Ovary (tissue), 9 donors: ENCODE data around the gene GPR107. TPM values are rescaled to one million over a fixed set of nuclear protein-coding genes. Genes with fewer than 3 reads are reported as not detected.

Source experiments
- DNase-seq, 5 donors: peaks; one replicate each; pipeline ENCODE4 v3.0.0-alpha.2; 2019 to 2020
- H3K27ac ChIP-seq, 2 donors: fragments of 200-600 bp; one replicate each; pipeline versions ENCODE4 v1.5.1 to v1.8.0; 2019 to 2022
- H3K27me3 ChIP-seq: fragments of 200-600 bp; one replicate; pipeline ENCODE4 v1.8.0; 2022
- H3K36me3 ChIP-seq: fragments of 200-600 bp; sonication (generic); one replicate; pipeline ENCODE4 v1.5.1; 2019
- H3K4me1 ChIP-seq: one replicate; pipeline ENCODE4 v1.8.1; 2013; ENCODE audit warnings: mild to moderate bottlenecking, moderate library complexity; ENCODE audit not compliant: insufficient read depth
- H3K4me3 ChIP-seq: fragments of 200-600 bp; sonication (generic); one replicate; pipeline ENCODE4 v1.5.1; 2017
- H3K9me3 ChIP-seq, 2 donors: fragments of 200-600 bp in 1 of 2; sonication (generic) in 1 of 2; one replicate each; pipeline versions ENCODE4 v1.5.1 to v1.8.1; 2013 to 2019; ENCODE audit warnings: mild to moderate bottlenecking in 1 of 2, moderate library complexity in 1 of 2
- CTCF ChIP-seq, 3 donors: fragments of 450-650 bp in 2 of 3; fragments of 200-600 bp in 1 of 3; IDR thresholded peaks; one replicate each; pipeline versions ENCODE4 v1.5.1 to v1.8.0; 2016 to 2022; ENCODE audit warnings: antibody characterized with exemption in 3 of 3, mild to moderate bottlenecking in 1 of 3
- EP300 ChIP-seq: sonication (generic); formaldehyde crosslinking; IDR thresholded peaks from one replicate; pipeline ENCODE4 v1.6.1; 2017; ENCODE audit warnings: antibody characterized with exemption
- POLR2A ChIP-seq: fragments of 450-650 bp; IDR thresholded peaks from one replicate; pipeline ENCODE4 v1.6.1; 2017; ENCODE audit warnings: antibody characterized with exemption, mild to moderate bottlenecking, moderate library complexity
- WGBS, 3 donors: extraction: QIAGEN DNeasy Blood & Tissue Kit in 1 of 3; methylation state at CpG; one replicate each; pipeline versions ENCODE4 v1.1.5 to v1.1.7; 2013 to 2017; 5-methylcytosine and 5-hydroxymethylcytosine counted together
- intact Hi-C, 4 donors: fragments of 100-400 bp; cut with DNase I; formaldehyde crosslinking; loops; one replicate each; pipeline versions ENCODE4 v1.11.0 to v1.15.1; 2022 to 2023
- polyA plus RNA-seq, 2 donors: library from polyadenylated mRNA; stranded (reverse); fragments of 200-250 nt in 1 of 2; fragments of 350-450 nt in 1 of 2; fragmentation: Illumina TruSeq in 1 of 2; extraction: RNeasy Lipid Tissue Mini Kit (QIAGEN cat#74804) in 1 of 2; gene quantifications; one replicate each; pipeline ENCODE4 v1.2.3, GENCODE V29; 2013 to 2014
- total RNA-seq, 7 donors: library from RNA; depleted of rRNA in 2 of 7; stranded (reverse); fragments of >200 nt in 2 of 7; fragmentation: NEBNext Ultra II Directional in 3 of 7; extraction: Animal tissue kit (Norgen Biotek cat#: 25700) in 3 of 7; gene quantifications; one replicate each; pipeline versions ENCODE4 v1.1.0 to v1.2.4, GENCODE V29; 2016 to 2023
- donor health status: DM: no; HTN: no; CAD: no; lungs with moderate emphysema.
- donor health status: DM: no; HTN: no; CAD: no.
- donor health status: Bipolar disorder and iron deficiency.
- donor health status: DM: yes; HTN: yes; CAD: no.
- donor health status: DM: no; HTN: no; CAD: no.
- donor health status: DM: yes; HTN: yes; CAD: no.

GPR107 gene
- total and polyA plus RNA-seq, 9 donors: 11.6 to 44.0 (median 28.3) TPM

GRCh38 chr9:130159057-130159456 is 105.4 kb downstream of the GPR107 start:
- Histone ChIP-seq H3K27me3 (no peaks in the 10 kb centered on the region), H3K9me3 (no peaks in the 10 kb centered on the region), H3K4me1 (no peaks in the 10 kb centered on the region), H3K36me3 (no peaks in the 10 kb centered on the region), H3K27ac (no peak overlapping the region), H3K4me3 (no peak overlapping the region)
- TF ChIP-seq POLR2A: no peak
- no peak for TF ChIP-seq EP300
- no peak for TF ChIP-seq CTCF (IDR thresholded peaks at IDR 0.05)
- no peak for DNase-seq
- intact Hi-C loops: no loop called here
- 79 to 84% (median 83%) methylated on average over 8 of the region's 8 CpGs for WGBS, 3 donors

- H3K27me3 ChIP-seq: no peaks in the 10 kb centered on the region
- no peak overlapping the region for H3K4me3 ChIP-seq
- 83 to 85% (median 83%) methylated on average over 10 of the region's 10 CpGs for WGBS, 3 donors
- no peaks in the 10 kb centered on the region for H3K36me3 ChIP-seq
- H3K9me3 ChIP-seq: no peaks in the 10 kb centered on the region
- TF ChIP-seq CTCF (IDR thresholded peaks at IDR 0.05) (no peak), EP300 (no peak), POLR2A (no peak)
- H3K27ac ChIP-seq: no peak overlapping the region
- intact Hi-C loops: no loop called here
- no peak for DNase-seq
- no peaks in the 10 kb centered on the region for H3K4me1 ChIP-seq
Measured at GRCh38 chr9:130159915-130160670, 106.4 kb downstream of the GPR107 start.

- intact Hi-C loops: no loop called here
- DNase-seq: no peak
- Histone ChIP-seq H3K27ac (no peak overlapping the region), H3K36me3 (no peaks in the 10 kb centered on the region), H3K27me3 (no peaks in the 10 kb centered on the region), H3K4me3 (no peak overlapping the region), H3K4me1 (no peaks in the 10 kb centered on the region), H3K9me3 (no peaks in the 10 kb centered on the region)
- TF ChIP-seq CTCF (IDR thresholded peaks at IDR 0.05): no peak
- no peak for TF ChIP-seq POLR2A
- no peak for TF ChIP-seq EP300
- WGBS, 3 donors: 90 to 95% (median 93%) methylated on average over 3 of the region's 3 CpGs
Measured at GRCh38 chr9:130160862-130161470, 107.3 kb downstream of the GPR107 start.

- H3K36me3 ChIP-seq: no peaks in the 10 kb centered on the region
- WGBS, 3 donors: 94 to 98% (median 97%) methylated on average over 1 of the region's 1 CpG
- intact Hi-C loops: no loop called here
Measured at GRCh38 chr9:130165579-130165978, 111.9 kb downstream of the GPR107 start.

More at GRCh38 chr9:130165579-130165978, 111.9 kb downstream of the GPR107 start:
- Histone ChIP-seq H3K4me1 (no peaks in the 10 kb centered on the region), H3K9me3 (no peaks in the 10 kb centered on the region), H3K27me3 (no peaks in the 10 kb centered on the region), H3K27ac (no peak overlapping the region), H3K4me3 (no peak overlapping the region)
- no peak for DNase-seq
- no peak for TF ChIP-seq CTCF (IDR thresholded peaks at IDR 0.05)
- TF ChIP-seq EP300: no peak
- TF ChIP-seq POLR2A: no peak
